Measurements from ENCODE around the gene ZNF865.

ZNF865 gene

DNA sequence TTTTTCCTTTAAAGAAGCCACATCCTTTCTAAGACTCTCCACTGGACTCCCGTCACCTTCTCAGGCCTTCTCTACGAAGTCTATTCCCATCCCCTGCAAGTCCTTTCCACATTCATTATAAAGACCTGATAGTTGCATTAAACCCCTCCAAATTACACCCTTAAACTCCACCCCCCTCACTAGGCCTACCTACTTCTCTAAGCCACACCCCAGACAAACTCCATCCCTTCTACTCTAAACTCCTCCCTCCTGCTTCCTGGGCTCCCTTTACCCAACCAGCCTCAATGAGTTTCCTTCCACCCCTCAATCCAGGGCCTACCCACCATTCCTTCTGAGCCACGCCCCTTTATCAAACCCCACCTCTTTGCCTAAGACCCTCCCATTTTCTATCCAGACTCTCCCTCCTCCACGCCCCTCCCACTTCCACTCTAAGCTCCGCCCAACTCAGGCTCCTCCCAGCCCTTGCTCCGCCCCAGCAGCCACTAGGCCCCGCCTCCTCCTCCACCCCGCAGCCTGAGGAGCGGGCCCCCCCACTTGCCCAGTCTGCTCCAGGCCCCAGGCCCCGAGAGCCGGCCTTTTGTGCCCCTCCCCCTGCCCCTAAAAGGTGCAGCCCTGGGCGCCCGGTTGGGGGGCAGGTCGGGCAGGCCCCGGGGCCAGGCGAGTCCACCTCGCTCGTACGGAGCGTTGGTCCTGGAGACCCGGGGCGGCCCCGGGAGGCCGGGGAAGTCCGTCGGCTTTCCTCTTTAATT is 6.6 kb upstream of the ZNF865 start:
- peak; percentile 82 for DNase-seq (ENCODE audit: low read depth)
- TF ChIP-seq, protein P1, sequence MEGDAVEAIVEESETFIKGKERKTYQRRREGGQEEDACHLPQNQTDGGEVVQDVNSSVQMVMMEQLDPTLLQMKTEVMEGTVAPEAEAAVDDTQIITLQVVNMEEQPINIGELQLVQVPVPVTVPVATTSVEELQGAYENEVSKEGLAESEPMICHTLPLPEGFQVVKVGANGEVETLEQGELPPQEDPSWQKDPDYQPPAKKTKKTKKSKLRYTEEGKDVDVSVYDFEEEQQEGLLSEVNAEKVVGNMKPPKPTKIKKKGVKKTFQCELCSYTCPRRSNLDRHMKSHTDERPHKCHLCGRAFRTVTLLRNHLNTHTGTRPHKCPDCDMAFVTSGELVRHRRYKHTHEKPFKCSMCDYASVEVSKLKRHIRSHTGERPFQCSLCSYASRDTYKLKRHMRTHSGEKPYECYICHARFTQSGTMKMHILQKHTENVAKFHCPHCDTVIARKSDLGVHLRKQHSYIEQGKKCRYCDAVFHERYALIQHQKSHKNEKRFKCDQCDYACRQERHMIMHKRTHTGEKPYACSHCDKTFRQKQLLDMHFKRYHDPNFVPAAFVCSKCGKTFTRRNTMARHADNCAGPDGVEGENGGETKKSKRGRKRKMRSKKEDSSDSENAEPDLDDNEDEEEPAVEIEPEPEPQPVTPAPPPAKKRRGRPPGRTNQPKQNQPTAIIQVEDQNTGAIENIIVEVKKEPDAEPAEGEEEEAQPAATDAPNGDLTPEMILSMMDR (conservative IDR thresholded peaks at IDR 0.05; ENCODE audit: low read depth, low read length) = no peak
- H3K4me3 ChIP-seq (ENCODE audit: low read length) = peak overlapping the region; percentile 87

DNA sequence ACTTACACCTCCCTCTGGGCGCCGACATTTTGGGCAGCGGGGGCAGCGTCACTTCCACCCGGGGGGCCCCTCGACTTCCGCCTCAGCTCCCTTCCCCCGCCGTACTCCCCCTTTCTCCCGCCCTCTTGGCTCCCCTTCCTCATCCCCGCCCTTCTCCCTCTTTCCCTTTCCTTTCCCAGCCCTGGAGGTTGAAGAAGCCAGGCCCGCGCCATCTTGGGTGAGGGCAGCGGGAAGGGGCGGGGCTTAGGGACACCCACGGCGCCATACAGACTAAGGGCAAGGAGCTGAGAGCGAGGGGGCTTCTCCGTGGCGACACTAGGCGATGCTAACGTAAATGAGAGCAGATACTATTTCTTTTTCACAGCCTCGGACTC is 6.0 kb upstream of the ZNF865 start, which contains the start of gene FIZ1:
Gene FIZ1 (minus strand): TSS at position 50 of the 374 bp plus-strand sequence. CDS start 1,652 bp downstream, outside the sequence.
- peak; percentile 95 for DNase-seq (ENCODE audit: low read depth)
- H3K4me3 ChIP-seq (ENCODE audit: low read length) = peak within 1 kb of the TSS; percentile 87
- TF ChIP-seq, protein P1 (conservative IDR thresholded peaks at IDR 0.05; ENCODE audit: low read depth, low read length) = no peak

- peak within 1 kb of the TSS; percentile 87 for H3K4me3 ChIP-seq (ENCODE audit: low read length)
- no peak for DNase-seq (ENCODE audit: low read depth)
- TF ChIP-seq, protein P1 (conservative IDR thresholded peaks at IDR 0.05; ENCODE audit: low read depth, low read length) = no peak
These were observed 5.4 kb upstream of the ZNF865 start, which contains the start of gene ZNF524 for GRCh38 chr19:55599842-55600661. Gene ZNF524, plus strand, starts transcription at chr19:55600288. Its CDS starts 1,825 bp downstream, at chr19:55602113.

DNA sequence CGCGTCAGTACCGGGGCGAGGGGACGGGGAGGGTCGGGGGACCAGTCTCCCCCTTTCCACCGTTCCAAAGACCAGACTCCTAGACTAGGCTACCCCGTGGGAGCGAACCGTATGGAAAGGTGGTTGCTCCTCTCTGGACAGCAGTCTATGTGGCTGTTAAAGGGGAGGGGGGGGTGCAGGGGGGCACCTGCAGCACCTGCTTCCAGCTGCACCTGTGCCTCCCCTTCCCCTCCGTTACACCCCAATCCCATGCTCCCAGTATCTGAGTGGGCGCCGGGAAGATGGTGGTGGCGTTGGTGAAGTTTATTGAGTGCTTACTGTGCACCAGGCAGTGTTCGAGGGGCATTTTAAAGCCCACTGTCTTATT is 4.8 kb upstream of the ZNF865 start:
- H3K4me3 ChIP-seq (ENCODE audit: low read length) = peak overlapping the region; percentile 64

GRCh38 chr19:55601084-55601483 is 4.4 kb upstream of the ZNF865 start:
- TF ChIP-seq, protein P1 (conservative IDR thresholded peaks at IDR 0.05; ENCODE audit: low read depth, low read length) = no peak
- no peak for DNase-seq (ENCODE audit: low read depth)
- peak overlapping the region; percentile 64 for H3K4me3 ChIP-seq (ENCODE audit: low read length)

More for the DNA sequence above, 4.8 kb upstream of the ZNF865 start:
- TF ChIP-seq, protein P1 (conservative IDR thresholded peaks at IDR 0.05; ENCODE audit: low read depth, low read length) = no peak
- DNase-seq (ENCODE audit: low read depth) = no peak

GRCh38 chr19:55602104-55603001 is 3.1 kb upstream of the ZNF865 start:
- no peak for DNase-seq (ENCODE audit: low read depth)
- TF ChIP-seq, protein P1 (conservative IDR thresholded peaks at IDR 0.05; ENCODE audit: low read depth, low read length) = no peak
- no peak overlapping the region for H3K4me3 ChIP-seq (ENCODE audit: low read length)

Measured in retinal pigment epithelial cell (primary cell).